GM23338 (cell line): ENCODE measurements around the gene CLNK. TPM values are rescaled to one million over a fixed set of nuclear protein-coding genes. Genes with fewer than 3 reads are reported as not detected.

Experiments
- ATAC-seq: fragments of 200-7000 bp; cut with Tn5 transposase; 3 replicates; pipeline ENCODE4 v1.9.1; 2020
- DNase-seq: peaks from one replicate; pipeline ENCODE4 v3.0.0-alpha.2; 2015; ENCODE audit warnings: low spot score
- H2AFZ ChIP-seq: fragments of 200-600 bp; sonication (generic); 2 replicates; pipeline ENCODE4 v1.8.0; 2016; ENCODE audit warnings: antibody characterized with exemption, mild to moderate bottlenecking, moderate library complexity
- H3F3A ChIP-seq: fragments of 200-600 bp; sonication (generic); replicated peaks from 2 replicates; pipeline ENCODE4 v1.8.0; 2017; ENCODE audit warnings: antibody characterized with exemption, mixed run types, low read depth
- H3K27ac ChIP-seq: fragments of 200-600 bp; sonication (generic); 2 replicates; pipeline ENCODE4 v1.6.1; 2016; ENCODE audit warnings: low read depth
- H3K27me3 ChIP-seq: fragments of 200-600 bp; sonication (generic); 2 replicates; pipeline ENCODE4 v1.8.0; 2016; ENCODE audit warnings: mild to moderate bottlenecking, mixed run types, moderate library complexity; ENCODE audit not compliant: insufficient read depth
- H3K36me3 ChIP-seq: fragments of 200-600 bp; sonication (generic); 2 replicates; pipeline ENCODE4 v1.8.0; 2016; ENCODE audit warnings: mild to moderate bottlenecking; ENCODE audit not compliant: insufficient read depth
- H3K4me1 ChIP-seq: fragments of 200-600 bp; sonication (generic); 2 replicates; pipeline ENCODE4 v1.8.0; 2016; ENCODE audit warnings: mild to moderate bottlenecking, moderate library complexity; ENCODE audit not compliant: insufficient read depth
- H3K4me2 ChIP-seq: fragments of 200-600 bp; sonication (generic); 2 replicates; pipeline ENCODE4 v1.7.1; 2017; ENCODE audit warnings: mixed run types
- H3K4me3 ChIP-seq: fragments of 200-600 bp; sonication (generic); 2 replicates; pipeline ENCODE4 v1.6.1; 2016; ENCODE audit warnings: mixed run types
- H3K79me2 ChIP-seq: fragments of 200-600 bp; sonication (generic); replicated peaks from 2 replicates; pipeline ENCODE4 v1.8.0; 2017; ENCODE audit warnings: mild to moderate bottlenecking; ENCODE audit not compliant: insufficient read depth
- H3K9me2 ChIP-seq: fragments of 200-600 bp; sonication (generic); 2 replicates; pipeline ENCODE4 v1.8.0; 2017; ENCODE audit not compliant: insufficient read depth
- H4K20me1 ChIP-seq: fragments of 200-600 bp; sonication (generic); replicated peaks from 2 replicates; pipeline ENCODE4 v1.8.0; 2017; ENCODE audit warnings: mild to moderate bottlenecking; ENCODE audit not compliant: insufficient read depth
- H3K27ac Mint-ChIP-seq: 2 replicates; pipeline ENCODE4 v1.8.0; 2020; ENCODE audit warnings: inconsistent platforms, mild to moderate bottlenecking, moderate library complexity, mixed read lengths
- H3K27me3 Mint-ChIP-seq: 3 replicates; pipeline ENCODE4 v1.8.0; 2022; ENCODE audit warnings: low read depth, mild to moderate bottlenecking, moderate library complexity, mixed read lengths, inconsistent platforms; ENCODE audit not compliant: insufficient read depth, poor library complexity
- H3K36me3 Mint-ChIP-seq: 3 replicates; pipeline ENCODE4 v1.8.0; 2021; ENCODE audit warnings: low read depth, mild to moderate bottlenecking, inconsistent platforms, moderate library complexity, mixed read lengths
- H3K4me1 Mint-ChIP-seq: 3 replicates; pipeline ENCODE4 v1.8.0; 2020; ENCODE audit warnings: mild to moderate bottlenecking, inconsistent platforms, mixed read lengths
- H3K4me3 Mint-ChIP-seq: 3 replicates; pipeline ENCODE4 v1.8.0; 2021; ENCODE audit warnings: moderate library complexity, mild to moderate bottlenecking, inconsistent platforms, mixed read lengths
- H3K9me3 Mint-ChIP-seq: 3 replicates; pipeline ENCODE4 v1.8.0; 2020; ENCODE audit warnings: moderate library complexity, mild to moderate bottlenecking, inconsistent platforms, mixed read lengths
- CREB1 ChIP-seq: fragments of 250-450 bp; sonication (Bioruptor Pico); IDR thresholded peaks from 2 replicates; pipeline ENCODE4 v1.5.0; 2020; ENCODE audit warnings: low read depth, mild to moderate bottlenecking, moderate library complexity
- CTCF ChIP-seq, 2 experiments: fragments of 200-600 bp in 1 of 2; sonication (generic) in 1 of 2; conservative IDR thresholded peaks; 2 replicates each; pipeline versions ENCODE4 v1.5.1 to v1.6.1; 2016 to 2017; ENCODE audit warnings: antibody characterized with exemption in 2 of 2, low read depth in 2 of 2, mild to moderate bottlenecking in 2 of 2, moderate library complexity in 1 of 2
- ETS1 ChIP-seq: IDR thresholded peaks from 2 replicates; pipeline ENCODE4 v1.6.1; 2016; ENCODE audit warnings: antibody characterized with exemption
- EZH2 ChIP-seq: fragments of 200-600 bp; sonication (generic); IDR thresholded peaks from one replicate; pipeline ENCODE4 v1.8.0; 2017; ENCODE audit warnings: antibody characterized with exemption, mild to moderate bottlenecking, low read depth; ENCODE audit not compliant: unreplicated experiment
- JUNB ChIP-seq: IDR thresholded peaks from one replicate; pipeline ENCODE4 v1.6.1; 2016; ENCODE audit warnings: antibody characterized with exemption; ENCODE audit not compliant: unreplicated experiment
- NANOG ChIP-seq: IDR thresholded peaks from 2 replicates; pipeline ENCODE4 v1.6.1; 2016; ENCODE audit warnings: antibody characterized with exemption, borderline replicate concordance
- POLR2AphosphoS5 ChIP-seq: IDR thresholded peaks from 2 replicates; pipeline ENCODE4 v1.6.1; 2016; ENCODE audit warnings: antibody characterized with exemption, low read depth
- ZNF114 ChIP-seq: fragments of 250-450 bp; sonication (Bioruptor Pico); IDR thresholded peaks from 2 replicates; pipeline ENCODE4 v1.5.0; 2020; ENCODE audit warnings: mild to moderate bottlenecking, moderate library complexity
- ZNF331 ChIP-seq: fragments of 250-450 bp; sonication (Bioruptor Pico); IDR thresholded peaks from 2 replicates; pipeline ENCODE4 v1.5.0; 2020; ENCODE audit warnings: low read depth, mild to moderate bottlenecking, moderate library complexity
- polyA plus RNA-seq: library from polyadenylated mRNA; unstranded; fragments of >200 nt; fragmentation: Nextera tagmentation; extraction: Ambion mirVana; gene quantifications from 2 replicates; pipeline ENCODE4 v1.2.1, GENCODE V29; 2016
- total RNA-seq: library from RNA; depleted of rRNA; stranded (reverse); fragments of >200 nt; shearing (Covaris generic); gene quantifications from 2 replicates; pipeline ENCODE4 v1.2.3, GENCODE V29; 2014
- TF ChIP-seq, protein P1 (sequence below): IDR thresholded peaks from one replicate; pipeline ENCODE4 v1.6.1; 2018; ENCODE audit warnings: antibody characterized with exemption; ENCODE audit not compliant: unreplicated experiment

The CLNK gene
- total and polyA plus RNA-seq, 2 experiments from 2014 or later: not detected

DNA sequence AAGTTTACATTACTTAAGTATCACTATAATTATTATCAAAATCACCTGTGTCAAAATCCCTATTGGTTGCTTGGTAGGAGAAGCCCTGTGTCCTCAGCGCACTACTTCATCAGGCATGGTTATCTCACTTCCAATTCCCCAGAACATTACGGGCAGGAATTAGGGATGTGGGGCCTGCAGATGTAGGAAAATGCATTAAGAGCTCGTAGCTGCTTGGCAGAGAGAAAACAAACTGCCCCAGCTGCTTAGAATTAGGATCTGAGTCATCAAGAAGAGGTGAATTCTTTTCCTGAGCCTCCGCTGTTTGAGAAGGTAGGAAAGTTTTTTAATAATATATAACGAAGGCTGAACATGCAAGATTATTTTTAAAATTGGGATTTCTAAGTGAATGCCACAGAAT, 31.1 kb upstream of the CLNK start (continued):
- TF ChIP-seq CTCF (conservative IDR thresholded peaks at IDR 0.05; ENCODE audit: low read depth in 2 of 2): no peak
- no peak for TF ChIP-seq ZNF331 (CRISPR knock-in tag)
- TF ChIP-seq, protein P1, sequence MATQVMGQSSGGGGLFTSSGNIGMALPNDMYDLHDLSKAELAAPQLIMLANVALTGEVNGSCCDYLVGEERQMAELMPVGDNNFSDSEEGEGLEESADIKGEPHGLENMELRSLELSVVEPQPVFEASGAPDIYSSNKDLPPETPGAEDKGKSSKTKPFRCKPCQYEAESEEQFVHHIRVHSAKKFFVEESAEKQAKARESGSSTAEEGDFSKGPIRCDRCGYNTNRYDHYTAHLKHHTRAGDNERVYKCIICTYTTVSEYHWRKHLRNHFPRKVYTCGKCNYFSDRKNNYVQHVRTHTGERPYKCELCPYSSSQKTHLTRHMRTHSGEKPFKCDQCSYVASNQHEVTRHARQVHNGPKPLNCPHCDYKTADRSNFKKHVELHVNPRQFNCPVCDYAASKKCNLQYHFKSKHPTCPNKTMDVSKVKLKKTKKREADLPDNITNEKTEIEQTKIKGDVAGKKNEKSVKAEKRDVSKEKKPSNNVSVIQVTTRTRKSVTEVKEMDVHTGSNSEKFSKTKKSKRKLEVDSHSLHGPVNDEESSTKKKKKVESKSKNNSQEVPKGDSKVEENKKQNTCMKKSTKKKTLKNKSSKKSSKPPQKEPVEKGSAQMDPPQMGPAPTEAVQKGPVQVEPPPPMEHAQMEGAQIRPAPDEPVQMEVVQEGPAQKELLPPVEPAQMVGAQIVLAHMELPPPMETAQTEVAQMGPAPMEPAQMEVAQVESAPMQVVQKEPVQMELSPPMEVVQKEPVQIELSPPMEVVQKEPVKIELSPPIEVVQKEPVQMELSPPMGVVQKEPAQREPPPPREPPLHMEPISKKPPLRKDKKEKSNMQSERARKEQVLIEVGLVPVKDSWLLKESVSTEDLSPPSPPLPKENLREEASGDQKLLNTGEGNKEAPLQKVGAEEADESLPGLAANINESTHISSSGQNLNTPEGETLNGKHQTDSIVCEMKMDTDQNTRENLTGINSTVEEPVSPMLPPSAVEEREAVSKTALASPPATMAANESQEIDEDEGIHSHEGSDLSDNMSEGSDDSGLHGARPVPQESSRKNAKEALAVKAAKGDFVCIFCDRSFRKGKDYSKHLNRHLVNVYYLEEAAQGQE: no peak
- TF ChIP-seq EZH2: no peak

GRCh38 chr4:10715135-10715534, 30.6 kb upstream of the CLNK start:
- Mint-ChIP-seq H3K27me3 (peaks cover 2% of the 10 kb centered on the region), H3K4me3 (no peak overlapping the region), H3K9me3 (peaks cover 4% of the 10 kb centered on the region; the same call in 2 of the 3 replicates), H3K36me3 (peaks cover 6% of the 10 kb centered on the region; the same call in 1 of the 3 replicates), H3K27ac (no peak overlapping the region), H3K4me1 (peaks cover 7% of the 10 kb centered on the region)
- Histone ChIP-seq H3K9me2 (peaks cover 7% of the 10 kb centered on the region; the same call in 1 of the 2 replicates), H3K27me3 (no peaks in the 10 kb centered on the region), H3K79me2 (no peaks in the 10 kb centered on the region), H2AFZ (no peak overlapping the region), H3K27ac (no peak overlapping the region), H3F3A (no peaks in the 10 kb centered on the region), H3K36me3 (no peaks in the 10 kb centered on the region), H4K20me1 (no peaks in the 10 kb centered on the region), H3K4me2 (no peak overlapping the region), H3K4me1 (no peaks in the 10 kb centered on the region), H3K4me3 (no peak overlapping the region)
- DNase-seq (no peak), ATAC-seq (no peak)
- TF ChIP-seq CREB1 (CRISPR knock-in tag): no peak
- no peak for TF ChIP-seq NANOG
- no peak for TF ChIP-seq POLR2AphosphoS5
- TF ChIP-seq JUNB: no peak
- no peak for TF ChIP-seq ETS1
- TF ChIP-seq ZNF114: no peak
- TF ChIP-seq ZNF331 (CRISPR knock-in tag): no peak
- TF ChIP-seq, protein P1: no peak
- TF ChIP-seq CTCF (conservative IDR thresholded peaks at IDR 0.05; ENCODE audit: low read depth in 2 of 2): no peak
